AG04450 (cell line): ENCODE measurements around the gene CAMKMT. TPM values are rescaled to one million over a fixed set of nuclear protein-coding genes. Genes with fewer than 3 reads are reported as not detected.

Experiments used
- CTCF ChIA-PET: fragments of 300-600, 350-600 bp; formaldehyde crosslinking; extraction: SDS; loops from one replicate; lab custom pipeline; 2022; ENCODE audit warnings: antibody characterized with exemption, inconsistent platforms; lab: Charles Lee
- POLR2A ChIA-PET: fragments of 350-600 bp; formaldehyde crosslinking; extraction: SDS; loops from one replicate; lab custom pipeline; 2021; ENCODE audit warnings: antibody characterized with exemption, inconsistent platforms; lab: Yijun Ruan, JAX
- DNase-seq: peaks from one replicate; pipeline ENCODE4 v3.0.0-alpha.2; 2011; ENCODE audit warnings: low read depth, low spot score
- H3K27ac ChIP-seq: one replicate; pipeline ENCODE4 v1.5.1; 2012; ENCODE audit warnings: low read depth, low read length, control low read depth
- H3K27me3 ChIP-seq: one replicate; pipeline ENCODE4 v1.6.0; 2012; ENCODE audit warnings: low read length; ENCODE audit not compliant: control insufficient read depth, insufficient read depth
- H3K4me3 ChIP-seq: 2 replicates; pipeline ENCODE4 v1.5.1; 2011; ENCODE audit warnings: mild to moderate bottlenecking, low read depth, low read length, control low read depth
- H3K9me3 ChIP-seq: 2 replicates; pipeline ENCODE4 v1.5.1; 2012; ENCODE audit warnings: low read length; ENCODE audit not compliant: control insufficient read depth, insufficient read depth
- CTCF ChIP-seq: IDR thresholded peaks from 2 replicates; pipeline ENCODE4 v1.5.1; 2011; ENCODE audit warnings: low read depth, low read length, control low read depth, inconsistent platforms
- polyA plus RNA-seq: library from polyadenylated mRNA; depleted of rRNA; stranded (reverse); fragments of >200 nt; gene quantifications from 2 replicates; pipeline ENCODE4 v1.2.3, GENCODE V29; 2011

CAMKMT gene
- polyA plus RNA-seq, 1 experiment: 10.2 TPM

GRCh38 chr2:44718431-44718830 lies 356.7 kb downstream of the CAMKMT start:
- no peak for DNase-seq
- no peaks in the 10 kb centered on the region for H3K9me3 ChIP-seq
- no peak overlapping the region for H3K4me3 ChIP-seq
- ChIA-PET CTCF (interaction anchor here (1.1 to 5.4 kb wide), 2 partner anchors 238 to 326 kb away, joined by 5 to 46 read pairs; no protein-coding TSS in a partner anchor), POLR2A (no interaction called here)
- no peak overlapping the region for H3K27ac ChIP-seq
- H3K27me3 ChIP-seq: peaks cover 2% of the 10 kb centered on the region
- no peak for TF ChIP-seq CTCF

DNA sequence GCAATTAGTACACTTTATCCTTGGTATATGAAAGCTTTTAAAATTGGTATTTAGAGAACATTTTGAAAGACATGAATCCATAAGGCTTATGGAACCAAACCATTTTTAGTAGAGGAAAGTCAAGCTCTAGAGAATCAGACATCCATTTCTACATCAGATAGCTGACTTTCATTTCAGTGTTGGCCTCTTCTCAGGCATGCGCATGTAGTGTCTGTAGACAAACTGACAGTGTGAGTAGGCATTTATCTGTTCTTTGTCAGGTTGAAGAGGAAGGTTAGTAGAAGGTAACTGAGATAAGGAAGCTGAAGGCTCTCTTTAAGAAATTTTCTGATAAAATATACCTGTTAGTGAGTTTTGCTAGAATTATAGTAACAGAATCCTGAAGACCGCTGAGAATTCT lies 357.8 kb downstream of the CAMKMT start:
- ChIA-PET CTCF (interaction anchor here (0.7 kb wide), 1 partner anchor 240 kb away, joined by 3 read pairs; no protein-coding TSS in a partner anchor), POLR2A (interaction anchor here (0.5 kb wide), 1 partner anchor 103 kb away, joined by 3 read pairs; no protein-coding TSS in a partner anchor)
- no peak overlapping the region for H3K4me3 ChIP-seq
- no peaks in the 10 kb centered on the region for H3K9me3 ChIP-seq
- H3K27me3 ChIP-seq: peaks cover 2% of the 10 kb centered on the region
- no peak for DNase-seq
- no peak for TF ChIP-seq CTCF
- no peak overlapping the region for H3K27ac ChIP-seq

- H3K4me3 ChIP-seq: no peak overlapping the region
- no peak for DNase-seq
- H3K27ac ChIP-seq: no peak overlapping the region
- H3K9me3 ChIP-seq: no peaks in the 10 kb centered on the region
- ChIA-PET POLR2A (no interaction called here), CTCF (interaction anchor here (2.8 kb wide), 1 partner anchor 243 kb away, joined by 16 read pairs; no protein-coding TSS in a partner anchor)
- peaks cover 2% of the 10 kb centered on the region for H3K27me3 ChIP-seq
- TF ChIP-seq CTCF: no peak
Observed at GRCh38 chr2:44722026-44722625, 360.4 kb downstream of the CAMKMT start.

DNA sequence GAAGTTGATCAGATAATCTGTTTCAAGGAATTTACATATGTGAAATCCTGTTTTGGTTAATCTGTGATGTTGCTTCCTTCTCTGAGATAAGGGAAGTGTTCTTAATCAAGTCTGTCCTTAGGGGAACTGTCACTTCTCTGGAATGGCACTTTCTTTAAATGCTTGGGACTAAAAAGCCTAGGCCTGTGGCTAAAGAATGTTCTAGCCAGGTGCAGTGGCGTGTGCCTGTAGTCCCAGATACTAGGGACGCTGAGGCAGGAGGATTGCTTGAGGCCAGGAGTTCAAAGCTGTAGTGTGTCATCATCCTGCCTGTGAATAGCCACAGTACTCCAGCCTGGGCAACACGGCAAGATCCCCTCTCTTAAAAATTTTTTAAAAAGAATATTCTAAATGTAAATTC lies 362.2 kb downstream of the CAMKMT start:
- Histone ChIP-seq H3K4me3 (no peak overlapping the region), H3K9me3 (no peaks in the 10 kb centered on the region), H3K27me3 (peaks cover 2% of the 10 kb centered on the region), H3K27ac (no peak overlapping the region)
- DNase-seq: no peak
- ChIA-PET CTCF (interaction anchor here (2.3 kb wide), 1 partner anchor 245 kb away, joined by 7 read pairs; no protein-coding TSS in a partner anchor), POLR2A (no interaction called here)
- TF ChIP-seq CTCF: no peak

DNA sequence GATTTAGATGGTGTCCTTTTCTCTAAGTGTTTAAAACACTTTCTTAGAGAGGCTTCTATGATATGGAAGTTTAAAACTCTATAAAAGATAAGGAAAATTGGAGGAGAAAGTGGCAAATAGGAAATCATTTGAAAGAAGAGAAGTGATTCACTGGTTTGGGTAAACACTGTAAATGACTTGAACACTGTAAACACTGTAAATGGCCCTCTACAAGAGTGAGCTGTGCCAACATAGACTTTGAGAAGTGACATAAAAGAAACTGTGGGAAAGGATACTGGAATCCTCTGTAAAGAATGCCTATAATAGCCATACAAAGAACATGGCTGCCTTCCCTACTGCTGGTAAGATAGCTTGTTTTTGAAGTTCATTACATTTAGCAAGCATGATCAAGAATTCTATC lies 368.8 kb downstream of the CAMKMT start:
- ChIA-PET POLR2A (no interaction called here), CTCF (no interaction called here)
- DNase-seq: no peak
- Histone ChIP-seq H3K27me3 (no peaks in the 10 kb centered on the region), H3K9me3 (0 out of 2 replicates have a peak, but pooled peaks cover 2% of the 10 kb centered on the region), H3K27ac (no peak overlapping the region), H3K4me3 (no peak overlapping the region)
- TF ChIP-seq CTCF: no peak
